MM.1S (cell line): ENCODE measurements around the gene ARL15.

ENCODE experiments used
- DNase-seq: peaks from one replicate; pipeline ENCODE4 v3.0.0-alpha.2; 2015
- H2AFZ ChIP-seq: fragments of 300-600 bp; sonication (generic); 2 replicates; pipeline ENCODE4 v1.6.0; 2016; ENCODE audit warnings: antibody characterized with exemption, low read length
- H3F3A ChIP-seq: fragments of 300-600 bp; sonication (generic); 2 replicates; pipeline ENCODE4 v1.6.1; 2016; ENCODE audit warnings: mild to moderate bottlenecking, antibody characterized with exemption, low read length, moderate library complexity, mixed read lengths; ENCODE audit not compliant: insufficient read depth
- H3K27ac ChIP-seq: fragments of 300-600 bp; sonication (generic); 2 replicates; pipeline ENCODE4 v1.5.1; 2016; ENCODE audit warnings: mild to moderate bottlenecking, low read length
- H3K27me3 ChIP-seq: fragments of 300-600 bp; sonication (generic); replicated peaks from 2 replicates; pipeline ENCODE4 v1.6.0; 2016; ENCODE audit warnings: low read length; ENCODE audit not compliant: insufficient read depth
- H3K36me3 ChIP-seq: fragments of 300-600 bp; sonication (generic); replicated peaks from 2 replicates; pipeline ENCODE4 v1.6.1; 2016; ENCODE audit warnings: mild to moderate bottlenecking, low read length, mixed read lengths; ENCODE audit not compliant: insufficient read depth
- H3K4me1 ChIP-seq: fragments of 300-600 bp; sonication (generic); 2 replicates; pipeline ENCODE4 v1.6.1; 2016; ENCODE audit warnings: low read length, mixed read lengths
- H3K4me2 ChIP-seq: fragments of 300-600 bp; sonication (generic); 2 replicates; pipeline ENCODE4 v1.6.0; 2016; ENCODE audit warnings: low read depth, low read length
- H3K4me3 ChIP-seq: fragments of 300-600 bp; sonication (generic); 2 replicates; pipeline ENCODE4 v1.5.1; 2016; ENCODE audit warnings: low read length, mixed read lengths
- H3K79me2 ChIP-seq: fragments of 300-600 bp; sonication (generic); 2 replicates; pipeline ENCODE4 v1.6.1; 2016; ENCODE audit warnings: mixed run types, low read length, mixed read lengths
- H3K9ac ChIP-seq: fragments of 300-600 bp; sonication (generic); 2 replicates; pipeline ENCODE4 v1.6.1; 2016; ENCODE audit warnings: low read length, mixed read lengths
- H3K9me2 ChIP-seq: fragments of 300-600 bp; sonication (generic); replicated peaks from 2 replicates; pipeline ENCODE4 v1.6.1; 2016; ENCODE audit warnings: mild to moderate bottlenecking, low read length, mixed read lengths; ENCODE audit not compliant: insufficient read depth
- H3K9me3 ChIP-seq: fragments of 300-600 bp; sonication (generic); replicated peaks from 2 replicates; pipeline ENCODE4 v1.6.1; 2016; ENCODE audit warnings: mild to moderate bottlenecking, low read length, mixed read lengths; ENCODE audit not compliant: insufficient read depth
- H4K20me1 ChIP-seq: fragments of 300-600 bp; sonication (generic); 2 replicates; pipeline ENCODE4 v1.6.1; 2016; ENCODE audit warnings: mild to moderate bottlenecking, low read length, moderate library complexity, mixed read lengths; ENCODE audit not compliant: insufficient read depth
- CTCF ChIP-seq: fragments of 300-600 bp; sonication (generic); IDR thresholded peaks from 2 replicates; pipeline ENCODE4 v1.5.1; 2016; ENCODE audit warnings: antibody characterized with exemption, low read length, mixed read lengths
- EZH2 ChIP-seq: fragments of 300-600 bp; sonication (generic); optimal IDR thresholded peaks from 2 replicates; pipeline ENCODE3; 2017; ENCODE audit warnings: low read depth, mild to moderate bottlenecking, antibody characterized with exemption, low read length, mixed read lengths
- EZH2phosphoT487 ChIP-seq: fragments of 300-600 bp; sonication (generic); IDR thresholded peaks from 2 replicates; pipeline ENCODE4 v1.6.1; 2018; ENCODE audit warnings: antibody characterized with exemption, low read length

The ARL15 gene

GRCh38 chr5:54242297-54242696, 68.1 kb downstream of the ARL15 start:
- Histone ChIP-seq H3K4me1 (no peaks in the 10 kb centered on the region), H3K79me2 (no peaks in the 10 kb centered on the region), H3K4me3 (no peak overlapping the region), H3K36me3 (no peaks in the 10 kb centered on the region), H3F3A (no peaks in the 10 kb centered on the region), H3K9ac (no peak overlapping the region), H3K9me2 (no peaks in the 10 kb centered on the region), H3K27me3 (no peaks in the 10 kb centered on the region), H2AFZ (no peak overlapping the region), H3K27ac (no peak overlapping the region), H3K9me3 (no peaks in the 10 kb centered on the region), H4K20me1 (no peaks in the 10 kb centered on the region), H3K4me2 (no peak overlapping the region)
- TF ChIP-seq CTCF (no peak), EZH2phosphoT487 (no peak), EZH2 (no peak)
- no peak for DNase-seq

- H3K9me3 ChIP-seq = no peaks in the 10 kb centered on the region
- no peak overlapping the region for H3K27ac ChIP-seq
- H3F3A ChIP-seq = no peaks in the 10 kb centered on the region
- no peaks in the 10 kb centered on the region for H4K20me1 ChIP-seq
- H3K4me2 ChIP-seq = peak overlapping the region; percentile 83
- H3K9me2 ChIP-seq = no peaks in the 10 kb centered on the region
- H3K79me2 ChIP-seq = no peaks in the 10 kb centered on the region
- H3K36me3 ChIP-seq = no peaks in the 10 kb centered on the region
- H3K27me3 ChIP-seq = no peaks in the 10 kb centered on the region
- H3K4me1 ChIP-seq = no peaks in the 10 kb centered on the region
- DNase-seq = peak; percentile 74
- peak overlapping the region; percentile 46; the same call in 1 of the 2 replicates for H3K4me3 ChIP-seq
- H3K9ac ChIP-seq = no peak overlapping the region
- H2AFZ ChIP-seq = peak overlapping the region; percentile 69
- TF ChIP-seq EZH2 = no peak
- TF ChIP-seq EZH2phosphoT487 = no peak
- peak; percentile 57 for TF ChIP-seq CTCF
These were observed 76.0 kb downstream of the ARL15 start for GRCh38 chr5:54234304-54234933.

- Histone ChIP-seq H3K4me3 (no peak overlapping the region), H2AFZ (no peak overlapping the region), H3K9me3 (no peaks in the 10 kb centered on the region), H3K9me2 (no peaks in the 10 kb centered on the region), H3K9ac (no peak overlapping the region), H3K79me2 (no peaks in the 10 kb centered on the region), H3K4me1 (no peaks in the 10 kb centered on the region), H3F3A (no peaks in the 10 kb centered on the region), H3K36me3 (no peaks in the 10 kb centered on the region), H4K20me1 (no peaks in the 10 kb centered on the region), H3K4me2 (no peak overlapping the region), H3K27ac (no peak overlapping the region), H3K27me3 (no peaks in the 10 kb centered on the region)
- no peak for DNase-seq
- TF ChIP-seq EZH2 = no peak
These were observed 79.3 kb downstream of the ARL15 start for GRCh38 chr5:54230936-54231685.
